GM12872 (cell line): Measurements from ENCODE around the gene PNCK.

Source experiments
- TF ChIP-seq, protein P1 (sequence below): IDR thresholded peaks from 3 replicates; pipeline ENCODE4 v1.5.1; 2011; ENCODE audit warnings: low read depth, mild to moderate bottlenecking, low read length, moderate library complexity; ENCODE audit not compliant: insufficient read depth

Gene PNCK

GRCh38 chrX:153700967-153701366 is 27.4 kb upstream of the PNCK start:
- TF ChIP-seq, protein P1, sequence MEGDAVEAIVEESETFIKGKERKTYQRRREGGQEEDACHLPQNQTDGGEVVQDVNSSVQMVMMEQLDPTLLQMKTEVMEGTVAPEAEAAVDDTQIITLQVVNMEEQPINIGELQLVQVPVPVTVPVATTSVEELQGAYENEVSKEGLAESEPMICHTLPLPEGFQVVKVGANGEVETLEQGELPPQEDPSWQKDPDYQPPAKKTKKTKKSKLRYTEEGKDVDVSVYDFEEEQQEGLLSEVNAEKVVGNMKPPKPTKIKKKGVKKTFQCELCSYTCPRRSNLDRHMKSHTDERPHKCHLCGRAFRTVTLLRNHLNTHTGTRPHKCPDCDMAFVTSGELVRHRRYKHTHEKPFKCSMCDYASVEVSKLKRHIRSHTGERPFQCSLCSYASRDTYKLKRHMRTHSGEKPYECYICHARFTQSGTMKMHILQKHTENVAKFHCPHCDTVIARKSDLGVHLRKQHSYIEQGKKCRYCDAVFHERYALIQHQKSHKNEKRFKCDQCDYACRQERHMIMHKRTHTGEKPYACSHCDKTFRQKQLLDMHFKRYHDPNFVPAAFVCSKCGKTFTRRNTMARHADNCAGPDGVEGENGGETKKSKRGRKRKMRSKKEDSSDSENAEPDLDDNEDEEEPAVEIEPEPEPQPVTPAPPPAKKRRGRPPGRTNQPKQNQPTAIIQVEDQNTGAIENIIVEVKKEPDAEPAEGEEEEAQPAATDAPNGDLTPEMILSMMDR: no peak

DNA sequence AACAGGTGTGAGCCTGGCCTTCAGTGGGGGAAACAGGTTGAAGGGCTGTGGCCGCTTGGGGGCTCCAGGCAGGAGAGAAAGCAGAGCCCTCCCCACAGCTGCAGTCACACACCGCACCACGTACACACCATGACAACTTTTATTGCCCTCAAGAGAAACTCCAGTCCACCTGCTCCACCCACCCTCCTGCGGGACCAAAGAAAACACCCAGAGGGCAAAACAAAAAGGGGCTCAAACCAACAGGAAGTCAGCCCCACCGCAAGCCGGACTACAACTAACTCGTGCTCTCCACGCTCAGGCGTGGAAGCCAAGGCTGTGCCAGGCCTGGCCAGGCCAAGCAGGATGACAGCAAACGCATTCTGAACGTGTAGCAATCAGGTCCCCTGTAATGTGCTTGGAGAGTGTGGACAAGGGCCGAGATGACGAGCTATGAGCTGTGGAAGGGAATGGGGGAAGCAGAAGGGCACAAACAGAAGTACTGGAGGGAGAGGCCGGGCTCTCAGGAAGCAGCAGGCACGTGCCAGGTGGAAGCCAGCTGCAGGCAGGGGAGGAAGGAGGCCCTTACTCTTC is 26.8 kb upstream of the PNCK start:
- TF ChIP-seq, protein P1: no peak

DNA sequence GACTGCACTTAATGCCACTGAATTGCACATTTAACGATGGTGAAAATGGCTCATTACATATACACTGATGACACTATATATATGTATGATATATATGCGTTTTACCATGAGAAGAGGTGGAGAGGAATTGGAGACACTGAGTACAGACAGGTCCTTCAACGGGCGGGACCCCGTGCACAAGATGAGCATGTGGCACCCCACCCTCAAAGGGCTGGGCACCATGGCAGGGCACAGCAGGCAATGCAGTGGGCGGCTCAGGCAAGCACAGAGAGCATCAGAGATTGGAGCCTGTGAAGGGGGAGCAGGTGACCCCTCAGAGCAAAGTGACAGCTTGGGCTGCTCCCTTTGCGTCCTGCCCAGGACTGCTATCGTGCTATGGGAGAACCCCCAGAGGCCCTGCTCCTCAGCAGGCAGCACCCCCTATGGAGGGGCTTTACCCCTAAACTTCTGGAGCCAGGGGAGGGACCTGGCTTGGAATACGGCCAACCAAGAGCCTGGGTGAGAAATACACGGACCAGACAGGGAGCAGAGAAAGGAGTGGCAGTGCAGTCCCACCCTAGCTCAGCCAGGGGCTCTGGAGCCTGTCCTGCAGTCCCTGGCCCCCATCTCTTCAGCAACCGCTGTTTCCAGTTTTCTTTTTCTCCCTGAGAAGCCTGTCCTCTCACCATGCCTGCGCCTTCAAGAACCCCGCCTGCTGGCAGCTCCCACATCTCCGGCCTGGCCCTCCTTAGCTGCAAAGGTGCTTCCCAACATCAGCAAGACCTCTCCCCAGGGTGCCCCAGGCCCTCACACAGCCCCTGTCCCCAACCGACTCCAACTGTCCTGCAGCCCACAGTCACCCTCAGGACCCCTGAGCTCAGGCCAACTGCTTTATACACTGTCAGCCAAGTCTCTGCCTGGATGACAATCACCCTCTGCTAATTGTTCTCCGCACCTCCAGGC is 24.6 kb upstream of the PNCK start:
- TF ChIP-seq, protein P1: no peak

DNA sequence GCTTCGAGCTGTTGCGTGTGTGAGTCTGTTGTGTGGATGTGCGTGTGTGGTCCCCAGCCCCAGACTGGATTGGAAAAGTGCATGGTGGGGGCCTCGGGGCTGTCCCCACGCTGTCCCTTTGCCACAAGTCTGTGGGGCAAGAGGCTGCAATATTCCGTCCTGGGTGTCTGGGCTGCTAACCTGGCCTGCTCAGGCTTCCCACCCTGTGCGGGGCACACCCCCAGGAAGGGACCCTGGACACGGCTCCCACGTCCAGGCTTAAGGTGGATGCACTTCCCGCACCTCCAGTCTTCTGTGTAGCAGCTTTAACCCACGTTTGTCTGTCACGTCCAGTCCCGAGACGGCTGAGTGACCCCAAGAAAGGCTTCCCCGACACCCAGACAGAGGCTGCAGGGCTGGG is 22.5 kb upstream of the PNCK start:
- TF ChIP-seq, protein P1: no peak

GRCh38 chrX:153694687-153695270 is 21.2 kb upstream of the PNCK start:
- TF ChIP-seq, protein P1: no peak

DNA sequence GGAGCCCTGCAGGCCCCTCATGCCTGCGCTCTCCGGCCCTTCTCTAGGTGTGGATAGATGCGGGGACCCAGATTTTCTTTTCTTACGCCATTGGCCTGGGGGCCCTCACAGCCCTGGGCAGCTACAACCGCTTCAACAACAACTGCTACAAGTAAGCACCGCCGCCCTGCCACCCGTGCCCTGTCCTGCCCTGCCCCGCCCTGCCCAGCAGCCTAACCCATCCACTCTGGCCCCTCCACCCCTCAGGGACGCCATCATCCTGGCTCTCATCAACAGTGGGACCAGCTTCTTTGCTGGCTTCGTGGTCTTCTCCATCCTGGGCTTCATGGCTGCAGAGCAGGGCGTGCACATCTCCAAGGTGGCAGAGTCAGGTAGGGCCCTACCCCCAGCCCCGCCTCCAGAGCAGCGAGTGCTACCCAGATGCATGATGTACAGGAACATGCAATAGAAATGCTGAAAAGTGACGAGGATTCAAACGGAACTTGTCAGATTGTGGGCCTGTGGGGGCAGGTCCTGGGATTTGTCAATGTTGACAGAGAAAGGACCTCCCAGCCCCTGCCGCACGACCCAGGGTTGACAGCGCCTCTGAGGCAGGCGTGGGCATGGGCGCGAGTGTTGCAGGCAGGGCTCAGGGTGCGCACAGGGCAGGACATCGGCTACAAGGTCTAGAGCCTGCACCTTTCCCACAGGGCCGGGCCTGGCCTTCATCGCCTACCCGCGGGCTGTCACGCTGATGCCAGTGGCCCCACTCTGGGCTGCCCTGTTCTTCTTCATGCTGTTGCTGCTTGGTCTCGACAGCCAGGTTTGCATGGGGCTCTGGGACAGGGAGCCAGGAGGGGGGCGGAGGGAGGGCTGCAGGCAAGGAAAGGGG is 19.8 kb upstream of the PNCK start:
- TF ChIP-seq, protein P1: no peak

GRCh38 chrX:153692611-153693156 is 19.1 kb upstream of the PNCK start:
- TF ChIP-seq, protein P1: no peak
